HG02642 (cell line): ENCODE measurements around the gene GPER1.
"Not testable (repeated sequence)": the region's sequence is repeated elsewhere in the genome, so short reads cannot be mapped to it uniquely, and the experiment has no call there.

Source experiments
- ATAC-seq: cut with Tn5 transposase; IDR thresholded peaks from one replicate; pipeline ENCODE4 v1.9.1; 2021; ENCODE audit warnings: mild to moderate bottlenecking; ENCODE audit not compliant: unreplicated experiment, poor library complexity

The GPER1 gene

DNA sequence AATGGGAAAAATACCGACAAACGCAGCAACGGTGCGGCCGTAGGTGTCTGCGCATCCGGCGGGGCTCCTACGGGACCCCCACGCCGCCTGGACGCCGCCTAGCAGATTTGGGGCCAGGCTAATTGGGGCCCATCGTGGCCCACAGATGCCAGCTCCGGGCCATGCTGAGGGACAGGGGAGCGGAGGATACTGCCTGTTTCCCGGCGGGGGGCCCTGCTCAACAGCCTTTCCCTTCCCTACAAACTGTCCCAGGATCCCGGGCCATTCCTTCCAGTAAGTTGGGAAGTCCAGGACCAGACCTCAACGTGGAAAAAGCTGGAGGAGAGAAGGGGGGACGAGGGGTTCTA, 21.7 kb upstream of the GPER1 start:
- no peak for ATAC-seq

DNA sequence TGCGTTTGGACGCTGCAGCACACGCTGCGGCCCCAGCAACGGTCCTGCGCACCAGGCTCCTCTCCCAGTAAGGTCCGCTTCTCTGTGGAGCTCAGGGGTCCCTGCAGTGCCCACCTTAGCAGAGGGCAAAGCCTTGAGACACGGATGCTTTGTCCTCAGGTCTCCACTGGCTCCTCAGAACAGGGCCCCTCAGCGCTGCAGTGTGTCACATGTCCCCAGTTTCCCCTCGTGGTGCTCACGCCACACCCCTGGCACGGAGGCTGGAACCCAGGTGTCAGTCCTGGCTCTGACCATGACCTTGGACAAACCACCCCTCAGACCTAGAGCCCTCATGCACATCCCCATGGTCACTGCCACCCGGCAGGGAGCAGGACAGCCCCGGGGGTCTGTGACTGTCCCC, 19.9 kb upstream of the GPER1 start:
- ATAC-seq: no peak

DNA sequence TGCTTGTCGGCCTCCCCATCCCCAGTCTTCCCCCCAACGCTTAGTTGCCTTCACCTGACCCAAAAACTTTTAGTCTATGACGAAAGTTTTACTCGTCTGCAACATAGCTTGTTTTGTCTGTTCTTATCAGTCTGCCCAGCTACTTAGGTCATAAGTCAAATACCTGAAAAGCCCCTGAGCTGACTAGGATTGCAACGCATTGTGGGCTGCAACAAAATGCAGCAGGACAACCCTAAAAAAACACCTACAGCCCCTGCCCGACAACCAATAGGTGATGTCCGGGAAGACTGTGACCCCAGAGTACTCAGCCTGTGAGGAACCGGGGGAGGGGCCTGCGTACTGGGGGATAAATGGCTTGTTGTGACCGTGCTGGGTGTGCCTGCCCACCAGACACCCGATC, 19.3 kb upstream of the GPER1 start:
- no peak for ATAC-seq

DNA sequence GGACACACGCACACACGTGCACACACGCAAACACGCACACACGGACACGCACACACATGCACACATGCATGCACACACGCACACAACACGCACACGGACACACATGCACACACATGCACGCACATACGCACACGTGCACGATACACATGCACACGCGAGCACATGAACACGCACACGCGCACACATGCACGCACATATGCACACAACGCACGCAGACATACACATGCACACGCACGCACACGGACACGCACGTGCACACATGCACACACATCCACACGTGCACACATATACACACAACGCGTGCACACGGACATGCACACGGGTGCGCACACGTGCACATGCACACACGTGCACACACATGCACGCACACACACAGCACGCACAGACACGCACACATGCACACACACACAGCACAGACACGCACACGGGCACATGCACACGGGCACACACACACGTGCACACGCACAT, 17.3 kb upstream of the GPER1 start:
- no peak for ATAC-seq

DNA sequence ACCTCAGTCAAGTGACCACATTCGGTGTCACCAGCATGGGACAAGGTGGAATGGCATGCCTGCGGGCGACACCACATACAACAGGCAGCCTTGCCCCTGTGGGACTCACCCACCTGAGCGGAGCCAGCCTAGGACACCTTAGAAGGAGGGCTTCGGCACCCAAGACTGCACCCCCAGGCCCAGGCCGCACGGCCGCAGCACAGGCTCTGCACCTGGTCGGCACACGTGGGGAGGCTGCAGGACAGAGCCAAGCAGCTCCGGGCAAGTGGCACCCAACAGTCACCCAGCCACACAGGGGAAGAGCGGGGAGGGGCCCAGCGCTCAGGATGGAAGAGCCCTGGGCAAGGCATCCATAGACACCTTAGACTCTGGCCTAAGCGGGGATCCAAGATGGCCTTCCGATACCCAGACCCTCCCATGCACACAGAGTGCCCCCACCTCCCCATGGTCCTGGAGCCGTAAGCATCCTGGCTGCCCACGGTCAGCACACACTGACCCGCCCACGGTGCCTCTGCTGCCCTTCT, 16.1 kb upstream of the GPER1 start:
- no peak for ATAC-seq

DNA sequence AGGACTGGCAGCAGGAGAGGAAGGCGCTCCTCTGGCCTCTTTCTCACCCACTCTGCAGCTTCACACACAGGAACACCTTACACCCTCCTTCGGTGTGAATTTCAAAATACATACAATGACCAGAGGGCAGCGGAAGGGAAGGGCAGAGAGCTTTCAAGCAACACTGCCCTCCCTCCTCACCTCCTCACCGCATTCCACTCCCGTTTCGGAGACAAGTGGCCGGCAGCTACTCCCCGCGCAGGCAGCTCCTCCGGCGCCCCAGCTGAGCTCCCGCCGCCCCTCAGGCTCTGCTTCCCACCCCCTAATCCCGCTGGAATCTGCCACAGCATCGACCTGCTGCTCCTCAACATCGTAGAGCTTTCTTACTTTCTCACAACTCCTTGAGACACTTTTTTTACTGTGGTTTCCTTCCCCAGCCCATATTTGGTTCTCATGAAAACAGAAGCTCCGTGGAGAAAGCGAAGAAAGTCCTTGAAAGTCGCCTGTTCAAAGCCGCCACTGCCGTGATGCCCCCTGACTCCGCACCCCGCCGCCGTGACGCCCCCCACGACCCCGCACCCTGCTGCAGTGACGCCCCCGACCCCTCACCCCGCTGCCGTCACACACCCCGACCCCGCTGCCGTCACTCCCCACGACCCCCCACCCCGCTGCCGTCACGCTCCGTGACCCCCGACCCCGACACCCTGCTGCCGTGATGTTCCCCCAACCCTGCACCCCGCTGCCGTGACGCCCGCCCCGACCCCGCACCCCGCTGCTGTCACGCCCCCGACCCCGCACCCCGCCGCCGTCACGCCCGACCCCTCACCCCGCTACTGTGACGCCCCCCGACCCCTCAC, 14.6 kb upstream of the GPER1 start:
- ATAC-seq: no peak

DNA sequence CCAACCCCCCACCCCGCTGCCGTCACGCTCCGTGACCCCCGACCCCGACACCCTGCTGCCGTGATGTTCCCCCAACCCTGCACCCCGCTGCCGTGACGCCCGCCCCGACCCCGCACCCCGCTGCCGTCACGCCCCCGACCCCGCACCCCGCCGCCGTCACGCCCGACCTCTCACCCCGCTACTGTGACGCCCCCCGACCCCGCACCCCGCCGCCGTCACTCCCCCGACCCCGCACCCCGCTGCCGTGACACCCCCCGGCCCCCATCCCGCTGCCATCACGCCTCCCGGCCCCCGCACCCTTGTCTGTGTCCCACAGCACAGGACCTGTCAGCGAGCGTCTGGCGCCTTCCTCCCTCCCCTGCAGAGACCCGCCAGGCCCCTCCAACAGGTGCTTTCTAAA, 13.9 kb upstream of the GPER1 start:
- ATAC-seq: not testable (repeated sequence)

DNA sequence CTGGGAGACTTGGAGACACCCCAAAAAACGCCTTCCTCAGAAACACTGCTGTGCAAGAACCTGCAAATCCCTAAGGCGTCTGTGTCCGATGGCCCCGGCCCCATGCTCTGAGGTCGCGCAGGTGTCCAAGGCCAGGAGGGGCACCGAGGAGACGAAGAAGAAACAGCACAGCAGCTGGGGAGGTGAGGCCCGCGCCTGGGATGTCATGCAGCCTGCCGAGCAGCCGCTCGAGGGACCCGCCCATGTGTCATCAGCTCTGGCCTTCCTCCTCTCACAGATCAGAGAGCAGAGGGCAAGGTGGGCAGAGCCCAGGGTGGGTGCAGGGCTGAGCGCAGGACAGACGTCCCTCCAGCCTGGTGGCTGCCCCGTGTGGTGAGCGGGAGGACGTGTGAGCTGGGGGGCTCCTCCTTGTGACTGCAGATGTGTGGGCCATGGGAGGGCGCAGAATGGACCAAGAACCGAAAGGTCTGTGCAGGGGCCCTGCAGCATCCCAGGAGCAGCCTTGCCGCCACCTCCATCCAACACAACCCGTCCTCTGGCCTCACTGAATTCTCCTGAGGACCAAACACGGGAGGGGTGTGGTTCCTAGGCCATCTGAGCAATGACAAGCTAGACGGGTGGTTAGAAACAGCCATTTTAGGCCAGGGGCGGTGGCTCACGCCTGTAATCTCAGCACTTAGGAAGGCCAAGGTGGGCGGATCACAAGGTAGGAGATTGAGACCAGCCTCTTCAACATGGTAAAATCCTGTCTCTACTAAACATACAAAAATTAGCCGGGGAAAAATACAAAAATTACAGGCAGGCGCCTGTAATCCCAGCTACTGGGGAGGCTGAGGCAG, 13.1 kb upstream of the GPER1 start:
- ATAC-seq: no peak

DNA sequence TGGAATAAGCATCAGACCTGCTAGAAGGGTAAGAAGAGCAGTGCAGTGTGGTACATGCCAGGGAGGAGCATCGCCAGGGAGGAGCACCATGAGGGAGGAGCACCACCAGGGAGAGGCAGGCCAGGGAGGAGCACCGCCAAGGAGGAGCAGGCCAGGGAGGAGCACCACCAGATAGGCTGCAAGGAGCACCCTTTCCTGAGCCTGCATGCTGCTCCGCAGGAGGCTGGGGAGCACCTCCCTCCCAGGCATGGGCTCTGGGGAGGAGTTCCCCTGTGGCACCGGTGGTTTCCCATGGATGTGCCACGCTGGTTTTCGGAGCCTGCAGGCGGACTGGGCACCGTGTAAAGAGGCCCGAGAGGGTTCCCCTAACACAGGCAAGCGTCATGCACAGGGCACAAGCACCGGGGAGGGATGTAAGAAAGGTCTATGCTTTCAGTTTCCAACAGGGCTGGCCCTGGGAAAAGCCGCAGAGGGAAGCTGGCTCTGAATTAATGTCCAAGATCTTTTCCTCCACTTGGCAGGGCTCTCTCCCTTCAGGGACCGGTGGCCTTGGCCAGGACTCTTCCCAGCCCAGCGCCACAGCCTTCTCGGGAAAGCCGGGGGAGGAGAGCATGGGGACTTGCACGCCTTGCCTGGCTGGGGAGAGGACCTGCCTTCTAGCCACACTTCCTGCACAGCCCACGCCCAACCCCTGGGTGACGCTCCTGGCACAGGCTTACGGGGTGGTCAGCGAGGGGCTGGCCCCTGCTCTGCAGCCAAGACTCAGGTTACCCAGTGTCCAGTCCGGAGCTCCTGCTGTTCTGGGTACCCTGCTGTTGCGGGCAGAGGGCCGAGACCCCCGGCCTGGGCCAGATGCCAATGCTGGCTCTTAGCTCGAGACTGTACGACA, 11.5 kb upstream of the GPER1 start:
- ATAC-seq: no peak

DNA sequence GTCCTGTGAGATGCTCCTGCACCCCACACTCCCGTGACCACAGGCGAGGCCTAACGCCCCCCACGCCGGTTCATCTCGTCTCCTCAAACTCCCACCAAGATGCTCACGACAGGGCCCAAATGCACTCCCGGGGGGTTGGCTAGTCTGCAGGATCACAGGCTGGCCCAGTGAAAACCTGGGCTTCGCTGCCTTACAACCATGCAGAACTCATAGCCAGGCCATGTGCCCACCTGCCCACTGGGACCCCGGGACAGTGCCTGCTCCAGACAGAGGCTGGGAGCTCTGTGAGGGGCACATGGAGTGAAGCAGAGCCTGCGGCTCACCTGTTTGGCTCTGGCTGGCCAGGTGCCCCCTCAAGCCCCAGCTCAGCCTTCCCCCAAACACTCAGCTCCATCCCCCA, 9.4 kb upstream of the GPER1 start:
- no peak for ATAC-seq

DNA sequence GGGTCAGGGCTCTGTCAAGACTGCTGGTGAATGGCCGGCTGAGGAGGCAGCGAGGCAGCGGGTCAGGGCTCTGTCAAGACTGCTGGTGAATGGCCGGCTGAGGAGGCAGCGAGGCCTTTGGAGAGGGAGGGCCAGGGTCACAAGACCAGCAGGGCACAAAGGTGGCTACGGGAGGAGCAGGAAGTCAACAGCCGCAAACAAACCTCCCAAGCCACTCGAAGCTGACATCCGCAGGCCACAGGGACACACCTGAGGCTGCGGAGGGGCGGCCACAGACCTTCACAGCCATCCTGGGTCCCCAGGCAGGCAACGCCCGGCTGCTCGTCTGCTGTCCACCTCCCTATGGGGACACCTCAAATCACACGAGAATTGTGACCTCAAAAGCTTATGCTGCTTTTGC, 8.9 kb upstream of the GPER1 start:
- ATAC-seq: no peak

DNA sequence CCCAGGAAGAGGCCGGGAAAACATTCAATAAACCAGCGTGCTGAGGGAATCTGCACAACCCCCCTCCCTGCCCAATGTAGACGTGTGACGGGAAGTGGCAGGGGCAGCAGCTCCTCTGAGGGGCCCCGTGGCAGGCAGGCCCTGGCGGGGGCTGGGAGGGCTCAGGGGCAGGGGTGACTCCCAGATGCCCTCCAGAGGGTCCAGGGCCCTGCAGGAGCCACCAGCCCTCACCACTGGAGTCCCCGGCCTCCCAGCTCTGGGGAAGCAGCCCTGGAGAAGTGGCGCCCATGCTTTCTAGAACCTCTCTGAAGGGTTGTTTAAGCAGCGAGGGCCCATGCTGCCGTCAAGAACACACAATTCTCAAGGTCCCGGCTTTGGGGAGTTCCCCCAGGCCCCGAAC, 8.4 kb upstream of the GPER1 start:
- no peak for ATAC-seq

DNA sequence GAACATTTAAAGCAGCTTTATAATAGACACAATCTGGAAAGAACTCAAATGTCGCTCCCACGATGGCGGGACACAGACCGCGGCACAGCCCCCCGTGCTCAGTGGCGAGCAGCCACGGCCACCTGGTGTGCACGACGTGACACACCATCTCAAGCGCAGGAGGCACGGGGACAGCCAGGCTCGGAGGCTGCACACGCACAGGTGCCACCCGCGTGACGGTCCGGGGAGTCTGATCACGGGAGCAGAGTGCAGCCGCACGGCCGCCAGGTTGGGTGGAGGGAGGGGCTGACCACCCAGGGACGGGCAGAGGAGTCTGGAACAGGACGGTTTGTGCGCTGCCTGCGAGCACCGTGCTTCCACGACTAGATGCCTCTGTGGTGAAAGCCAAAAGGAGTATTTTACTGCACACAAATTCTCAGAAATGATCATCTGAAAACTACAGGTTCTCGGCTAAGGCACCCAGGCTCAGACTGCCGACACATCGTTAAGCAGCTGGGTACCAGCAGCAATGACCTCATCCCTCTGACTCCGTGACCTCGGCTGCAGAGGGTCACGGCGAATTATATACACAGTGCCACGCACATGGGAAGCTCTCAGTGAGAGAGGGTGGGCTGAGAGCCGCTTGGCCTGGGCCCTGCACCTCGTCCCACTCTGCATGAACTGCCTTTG, 7.5 kb upstream of the GPER1 start:
- no peak for ATAC-seq

DNA sequence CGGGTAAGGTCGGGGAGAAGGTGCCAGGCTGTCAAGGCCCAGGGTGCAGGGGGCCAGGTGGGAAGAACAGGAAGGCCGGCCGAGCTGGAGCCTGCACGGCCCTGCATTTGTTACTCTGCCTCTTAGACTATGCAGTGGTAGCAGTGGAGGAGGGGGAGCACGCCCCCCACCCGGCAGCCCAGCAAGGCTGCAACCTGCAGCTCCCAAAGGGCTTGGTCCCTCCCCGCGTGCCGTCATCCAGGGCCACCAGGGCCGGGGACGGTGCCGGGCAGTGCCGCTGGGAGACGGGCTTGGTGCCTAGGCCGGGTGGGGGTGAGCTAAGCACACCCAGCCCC, 7.0 kb upstream of the GPER1 start:
- no peak for ATAC-seq

DNA sequence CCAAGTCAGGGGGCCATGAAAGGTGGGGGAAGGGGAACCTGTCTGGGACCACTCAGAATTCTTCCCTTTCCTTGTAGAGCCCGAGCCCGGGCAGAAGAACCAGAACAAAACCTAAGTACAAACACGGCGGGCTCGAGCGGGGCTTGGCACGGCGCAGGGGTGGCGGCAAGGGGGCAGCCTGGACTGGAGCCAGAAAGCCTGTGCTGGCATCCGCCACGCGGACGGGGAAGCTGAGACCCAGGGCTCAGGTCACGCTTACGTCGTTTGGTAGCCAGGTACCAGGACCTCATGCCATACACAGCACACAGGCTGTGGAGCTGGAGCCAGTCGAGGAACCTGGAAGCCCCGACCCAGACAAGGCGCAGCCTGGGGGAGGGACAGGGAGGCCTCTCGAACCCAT, 6.6 kb upstream of the GPER1 start:
- ATAC-seq: no peak

DNA sequence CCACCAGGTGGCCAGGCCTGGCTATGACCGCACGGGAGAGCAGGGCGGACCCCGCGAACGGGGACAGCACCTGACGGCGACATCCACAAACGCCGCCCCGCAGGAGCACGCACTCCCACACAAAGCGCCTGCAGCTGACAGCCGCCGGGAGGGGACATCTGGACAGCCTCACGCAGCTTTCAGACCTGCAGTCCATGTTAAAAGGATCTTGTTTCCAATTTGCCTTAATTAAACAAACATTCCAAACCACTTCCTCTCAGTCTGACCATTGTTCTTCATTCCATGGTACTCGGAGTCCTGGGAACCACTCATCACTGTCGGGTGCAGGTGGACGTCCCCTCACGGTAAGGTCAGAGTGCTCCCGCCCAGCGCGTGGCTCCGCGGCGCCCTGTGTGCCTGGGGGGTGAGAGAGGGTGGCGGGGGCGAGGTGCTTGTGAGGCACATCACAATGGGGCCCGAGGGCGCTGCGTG, 5.9 kb upstream of the GPER1 start:
- no peak for ATAC-seq

DNA sequence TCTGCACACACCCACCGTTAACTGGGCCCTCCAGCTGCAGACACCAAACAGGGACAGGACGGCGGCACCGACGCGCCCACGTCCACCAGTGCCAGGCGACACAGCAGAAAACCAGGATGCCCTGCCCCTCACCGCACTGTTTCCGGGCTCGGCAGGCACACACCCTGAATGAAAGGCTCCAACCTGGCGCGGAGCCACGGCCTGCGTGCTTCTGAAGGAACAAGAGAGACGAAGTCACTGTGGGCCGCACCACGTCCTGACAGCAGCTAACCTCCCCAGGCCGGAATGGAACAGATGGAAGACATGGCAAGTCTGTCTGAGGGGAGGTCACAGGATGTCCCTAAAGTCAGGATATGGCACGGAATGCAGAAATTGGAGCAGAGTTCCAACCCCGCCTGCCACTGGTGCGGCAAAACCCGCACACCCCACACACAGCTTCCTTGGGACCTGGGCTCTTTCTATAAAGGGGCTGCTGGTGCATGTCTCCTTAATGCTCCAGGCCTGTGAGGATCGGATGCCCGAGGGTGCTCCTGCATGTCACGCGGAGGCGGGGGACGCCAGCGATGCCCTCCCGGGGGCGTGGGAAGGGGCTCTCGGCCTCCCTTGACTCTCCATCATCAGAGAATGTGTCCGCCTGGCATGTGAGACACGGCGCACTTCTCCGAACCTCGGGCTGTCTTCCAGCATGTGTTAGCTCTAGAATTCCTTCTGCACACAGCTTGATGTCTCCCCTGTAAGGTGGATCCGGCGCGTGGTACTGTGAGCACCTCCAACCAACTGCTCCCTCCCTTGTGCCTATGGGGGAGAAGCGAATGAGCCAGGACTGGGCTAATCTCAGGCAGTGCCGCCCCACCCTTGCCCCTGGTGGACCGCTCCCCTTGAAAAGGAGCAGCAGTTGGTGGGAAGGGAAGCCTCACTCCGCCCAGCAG, 3.9 kb upstream of the GPER1 start:
- no peak for ATAC-seq

DNA sequence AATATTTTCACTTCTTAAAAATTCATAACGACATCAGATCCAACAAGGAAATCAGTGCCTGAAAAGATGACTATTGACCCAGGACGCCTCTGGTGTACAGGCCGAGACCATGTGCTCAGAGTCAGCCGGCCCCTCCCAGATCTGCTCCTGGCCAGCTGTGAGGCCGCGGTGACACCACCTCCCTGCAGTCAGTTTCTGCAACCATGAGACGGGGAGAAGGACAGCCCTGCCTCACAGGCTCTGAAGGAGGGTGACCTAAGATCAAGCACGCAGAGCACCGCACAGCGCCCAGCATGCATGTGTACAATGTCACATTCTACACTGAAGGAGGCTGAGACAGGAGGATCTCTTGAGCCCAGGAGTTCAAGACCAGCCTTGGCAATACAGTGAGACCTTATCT, 2.6 kb upstream of the GPER1 start:
- no peak for ATAC-seq

DNA sequence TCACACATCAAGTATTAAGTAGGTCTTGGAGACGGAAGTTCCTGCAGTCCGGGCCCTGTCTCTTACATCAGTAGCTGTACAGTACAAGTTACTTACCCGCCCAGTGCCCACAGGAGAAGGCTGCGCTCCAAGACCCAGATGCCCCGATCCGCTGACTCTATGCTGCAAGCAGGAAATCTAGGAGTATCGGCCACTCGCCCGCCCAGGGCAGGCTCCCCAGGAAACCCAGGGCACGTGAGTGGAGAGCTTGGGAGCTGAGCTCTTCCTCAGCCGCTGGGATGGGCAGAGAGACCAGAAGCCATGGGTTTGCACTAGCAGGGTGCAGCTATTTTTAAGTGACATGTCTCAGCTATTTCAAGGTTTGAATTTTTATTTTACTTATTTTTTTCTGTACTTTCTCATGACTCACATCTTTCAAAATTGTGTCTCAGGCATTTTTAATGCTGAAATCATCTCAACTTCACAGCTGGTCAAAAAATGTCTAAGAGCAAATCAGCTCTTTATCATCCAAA, 1.9 kb upstream of the GPER1 start:
- ATAC-seq: no peak
